GM18517 (cell line): Measurements from ENCODE around the gene ABHD1.
"Not testable (repeated sequence)": the region's sequence is repeated elsewhere in the genome, so short reads cannot be mapped to it uniquely, and the experiment has no call there.

ENCODE experiments used
- ATAC-seq: cut with Tn5 transposase; IDR thresholded peaks from one replicate; pipeline ENCODE4 v1.9.1; 2021; ENCODE audit warnings: mild to moderate bottlenecking, moderate library complexity; ENCODE audit not compliant: unreplicated experiment

ABHD1 gene

GRCh38 chr2:27162151-27163121 lies 38.8 kb downstream of the ABHD1 start:
- ATAC-seq, result no peak

GRCh38 chr2:27164960-27165763 lies 41.5 kb downstream of the ABHD1 start:
- ATAC-seq, result no peak

- no peak for ATAC-seq
Measured at GRCh38 chr2:27170581-27171337, 47.1 kb downstream of the ABHD1 start.

- ATAC-seq, result no peak
Measured at GRCh38 chr2:27171351-27171848, 47.8 kb downstream of the ABHD1 start.

GRCh38 chr2:27174638-27175037 lies 51.0 kb downstream of the ABHD1 start:
- ATAC-seq, result no peak

DNA sequence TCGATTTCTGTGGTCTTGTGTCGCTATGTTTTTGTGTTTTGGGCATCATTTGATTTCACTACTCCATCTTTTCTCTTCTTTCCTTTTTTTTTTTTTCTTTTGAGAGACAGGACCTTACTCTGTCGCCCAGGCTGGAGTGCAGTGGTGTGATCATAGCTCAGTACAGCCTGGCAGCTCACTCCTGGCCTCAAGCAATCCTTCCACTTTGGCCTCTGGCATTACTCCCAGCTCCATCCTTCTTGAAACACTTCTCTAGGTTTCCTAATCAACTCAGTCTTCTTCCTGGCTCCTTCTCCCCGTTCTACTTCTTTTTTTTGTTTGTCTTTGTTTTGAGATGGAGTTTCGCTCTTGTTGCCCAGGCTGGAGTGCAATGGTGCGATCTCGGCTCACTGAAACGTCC lies 51.7 kb downstream of the ABHD1 start:
- ATAC-seq, result no peak

DNA sequence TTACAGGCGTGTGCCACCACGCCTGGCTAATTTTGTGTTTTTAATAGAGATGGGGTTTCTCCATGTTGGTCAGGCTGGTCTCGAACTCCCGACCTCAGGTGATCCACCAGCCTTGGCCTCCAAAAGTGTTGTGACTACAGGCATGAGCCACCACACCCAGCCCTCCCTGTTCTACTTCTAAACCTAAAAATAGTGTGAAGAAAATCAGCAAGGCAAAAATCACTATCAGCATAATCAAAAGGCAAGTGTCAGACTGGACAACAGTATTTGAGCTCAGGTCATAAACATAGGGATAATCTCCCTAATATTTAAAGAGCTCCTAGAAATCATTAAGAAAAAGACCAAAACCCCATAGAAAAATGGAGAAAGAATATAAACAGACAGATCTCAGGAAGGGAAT lies 52.2 kb downstream of the ABHD1 start:
- not testable (repeated sequence) for ATAC-seq

DNA sequence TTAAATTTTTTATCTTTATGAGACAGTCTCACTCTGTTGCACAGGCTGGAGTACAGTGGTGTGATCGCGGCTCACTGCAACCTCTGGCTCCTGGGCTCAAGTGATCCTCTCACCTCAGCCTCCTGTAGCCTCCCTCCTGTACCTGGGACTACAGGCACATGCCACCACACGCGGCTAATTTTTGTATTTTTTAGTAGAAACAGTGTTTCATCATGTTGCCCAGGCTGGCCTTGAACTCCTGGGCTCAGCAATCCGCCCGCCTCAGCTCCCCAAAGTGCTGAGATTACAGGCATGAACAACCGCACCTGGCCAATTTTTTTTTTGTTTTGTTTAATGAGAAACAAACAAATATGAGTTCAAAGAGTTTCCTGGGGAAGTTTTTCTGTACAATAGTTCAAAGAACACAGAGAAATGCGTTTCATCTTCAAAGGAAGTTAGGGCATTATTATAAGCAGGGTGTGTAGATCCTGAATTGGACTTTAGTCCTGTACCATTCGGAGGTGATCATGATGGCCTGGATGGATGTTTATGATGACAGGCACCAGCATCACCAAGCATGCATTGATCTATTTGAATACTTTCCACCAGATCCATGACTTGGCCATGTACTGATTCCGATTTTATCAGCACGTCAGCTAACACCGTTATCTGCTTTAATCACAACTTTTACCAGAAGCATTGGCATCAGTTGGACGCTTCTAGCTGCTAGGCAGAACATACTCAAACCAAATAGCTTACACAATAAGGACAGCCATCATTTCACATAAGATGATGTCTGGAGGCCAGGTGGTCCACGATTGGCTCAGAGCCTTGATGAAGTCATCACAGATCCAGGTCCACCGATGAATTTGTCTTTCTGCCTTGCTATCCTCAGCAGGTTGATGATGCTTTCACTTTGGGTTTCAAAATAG lies 54.1 kb downstream of the ABHD1 start:
- no peak for ATAC-seq

GRCh38 chr2:27178469-27178868 lies 54.9 kb downstream of the ABHD1 start:
- no peak for ATAC-seq

DNA sequence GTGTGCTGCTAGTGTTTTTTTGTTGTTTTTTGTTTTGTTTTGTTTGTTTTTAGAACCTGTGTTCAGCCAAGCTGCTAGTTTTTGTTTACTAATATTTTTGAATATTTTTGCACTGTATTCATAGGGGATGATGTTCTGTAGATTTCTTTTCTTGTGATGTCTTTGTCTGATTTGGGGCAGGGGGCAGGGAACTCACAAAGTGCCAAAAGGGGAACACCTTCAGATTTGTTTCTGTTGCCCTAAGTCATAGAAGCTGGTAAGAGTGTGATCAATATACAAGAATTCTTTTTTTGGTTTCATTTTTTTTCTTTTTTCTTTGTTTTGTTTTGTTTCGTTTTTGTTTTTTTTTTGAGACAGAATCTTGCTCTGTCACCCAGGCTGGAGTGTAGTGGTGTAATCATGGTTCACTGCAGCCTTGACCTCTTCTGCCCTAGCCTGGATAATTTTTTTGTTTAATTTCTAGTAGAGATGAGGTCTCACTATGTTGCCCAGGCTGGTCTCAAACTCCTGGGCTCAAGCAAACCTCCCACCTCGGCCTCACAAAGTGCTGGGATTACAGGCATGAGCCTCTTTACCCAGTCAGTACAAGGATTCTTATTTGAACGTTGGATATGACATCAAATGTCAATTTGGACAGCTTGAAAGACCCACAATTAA lies 55.9 kb downstream of the ABHD1 start:
- no peak for ATAC-seq
